HepG2 (cell line): ENCODE measurements around the gene CCDC88A. TPM values are rescaled to one million over a fixed set of nuclear protein-coding genes. Genes with fewer than 3 reads are reported as not detected.
A peak's percentile ranks its signal among the peaks of the same experiment; 100 is the strongest.

ENCODE experiments used
- ARNT2 ChIP-seq: sonication (generic); formaldehyde crosslinking; IDR thresholded peaks from 2 replicates; pipeline ENCODE4 v1.8.0; 2022; ENCODE audit warnings: mild to moderate bottlenecking, low read depth, missing genetic modification reagents, moderate library complexity
- FLYWCH1 ChIP-seq: sonication (generic); formaldehyde crosslinking; IDR thresholded peaks from 2 replicates; pipeline ENCODE4 v1.8.1; 2023; ENCODE audit warnings: mild to moderate bottlenecking, missing genetic modification reagents
- GMEB2 ChIP-seq: IDR thresholded peaks from 2 replicates; pipeline ENCODE4 v1.6.1; 2016; ENCODE audit warnings: missing biosample characterization, missing genetic modification reagents, low read depth
- HNF4G ChIP-seq, 2 experiments: sonication (generic) in 1 of 2; formaldehyde crosslinking in 1 of 2; IDR thresholded peaks; 2 replicates each; pipeline versions ENCODE4 v1.4.0 to v1.6.1; 2011 to 2020; ENCODE audit warnings: borderline replicate concordance in 2 of 2, low read depth in 2 of 2, mild to moderate bottlenecking in 2 of 2, low read length in 1 of 2, missing genetic modification reagents in 1 of 2, moderate library complexity in 1 of 2
- ISX ChIP-seq: sonication (generic); formaldehyde crosslinking; conservative IDR thresholded peaks from 2 replicates; pipeline ENCODE4 v1.5.0; 2020; ENCODE audit warnings: missing genetic modification reagents
- JARID2 ChIP-seq: sonication (generic); formaldehyde crosslinking; IDR thresholded peaks from 2 replicates; pipeline ENCODE4 v1.8.1; 2023; ENCODE audit warnings: missing genetic modification reagents, inconsistent platforms; ENCODE audit not compliant: insufficient replicate concordance
- KDM6A ChIP-seq: IDR thresholded peaks from 2 replicates; pipeline ENCODE4 v1.6.1; 2016; ENCODE audit warnings: low read depth
- POLR2A ChIP-seq, 2 experiments: IDR thresholded peaks; 2 replicates each; pipeline ENCODE4 v1.6.1; 2011; ENCODE audit warnings: low read depth in 2 of 2, low read length in 2 of 2, mild to moderate bottlenecking in 1 of 2, moderate library complexity in 1 of 2; ENCODE audit not compliant: insufficient read depth in 1 of 2
- YY1 ChIP-seq: IDR thresholded peaks from 2 replicates; pipeline ENCODE4 v1.6.1; 2011; ENCODE audit warnings: low read length, low read depth, moderate library complexity, mild to moderate bottlenecking; ENCODE audit not compliant: insufficient read depth, insufficient replicate concordance
- ZBTB3 ChIP-seq: sonication (generic); formaldehyde crosslinking; IDR thresholded peaks from 2 replicates; pipeline ENCODE4 v1.4.0; 2020; ENCODE audit warnings: low read depth, mild to moderate bottlenecking, moderate library complexity, missing genetic modification reagents, borderline replicate concordance
- ZBTB40 ChIP-seq, 2 experiments: fragments of 450-650 bp in 1 of 2; sonication (generic) in 1 of 2; formaldehyde crosslinking in 1 of 2; IDR thresholded peaks; 2 replicates each; pipeline versions ENCODE4 v1.6.1 to v1.8.0; 2016 to 2022; ENCODE audit warnings: antibody characterized with exemption in 1 of 2, mild to moderate bottlenecking in 1 of 2, missing genetic modification reagents in 1 of 2
- ZNF446 ChIP-seq: sonication (generic); formaldehyde crosslinking; IDR thresholded peaks from 2 replicates; pipeline ENCODE4 v1.5.0; 2020; ENCODE audit warnings: mild to moderate bottlenecking, missing genetic modification reagents
- ZNF607 ChIP-seq: sonication (generic); formaldehyde crosslinking; IDR thresholded peaks from 2 replicates; pipeline ENCODE4 v1.5.1; 2020; ENCODE audit warnings: missing genetic modification reagents, mild to moderate bottlenecking, borderline replicate concordance
- ZNF678 ChIP-seq: sonication (generic); formaldehyde crosslinking; IDR thresholded peaks from 2 replicates; pipeline ENCODE4 v1.4.0; 2020; ENCODE audit warnings: mild to moderate bottlenecking, missing genetic modification reagents
- ZNF737 ChIP-seq: sonication (generic); formaldehyde crosslinking; IDR thresholded peaks from 2 replicates; pipeline ENCODE4 v1.5.0; 2020; ENCODE audit warnings: missing genetic modification reagents, mild to moderate bottlenecking, borderline replicate concordance
- ZNF746 ChIP-seq: sonication (generic); formaldehyde crosslinking; IDR thresholded peaks from 2 replicates; pipeline ENCODE4 v1.8.0; 2022; ENCODE audit warnings: mild to moderate bottlenecking, missing genetic modification reagents
- ZNF766 ChIP-seq: sonication (generic); formaldehyde crosslinking; IDR thresholded peaks from 2 replicates; pipeline ENCODE4 v1.5.0; 2020; ENCODE audit warnings: missing genetic modification reagents, borderline replicate concordance
- polyA plus RNA-seq, 8 experiments: library from polyadenylated mRNA; depleted of rRNA in 3 of 8; stranded (reverse) in 7 of 8; unstranded in 1 of 8; fragments of >200 nt; fragmentation: Illumina TruSeq in 4 of 8; extraction: Trizol in 4 of 8; gene quantifications; 2 replicates each; pipeline versions ENCODE4 v1.2.1 to v1.2.3, GENCODE V29; 2011 to 2016; ENCODE audit warnings: low read depth in 4 of 8, missing spikeins in 1 of 8, mixed read lengths in 1 of 8; ENCODE audit not compliant: insufficient read depth in 1 of 8
- total RNA-seq, 5 experiments: library from RNA; depleted of rRNA; stranded (reverse); fragments of >200 nt; fragmentation: Illumina TruSeq; extraction: Trizol; gene quantifications; 2 replicates each; pipeline ENCODE4 v1.2.3, GENCODE V29; 2016; ENCODE audit warnings: low read depth in 1 of 5

CCDC88A gene
- total and polyA plus RNA-seq, 2 of the 13 experiments (the other 11 are each of a cell fraction or from before 2014, with no cell fraction given) = 43.2 to 84.1 TPM

GRCh38 chr2:55268907-55269644 lies 150.6 kb downstream of the CCDC88A start, which contains the start of gene MTIF2 (continued):
- peak; percentile 90 for TF ChIP-seq YY1
- peak; percentile 93 for TF ChIP-seq ZNF607 (CRISPR knock-in tag)
- peak; percentile 21; the same call in 1 of the 2 replicates for TF ChIP-seq ZNF446 (CRISPR knock-in tag)
- TF ChIP-seq ZBTB40 (IDR thresholded peaks at IDR 0.05) = peak; percentile 99
- peak; percentile 95 for TF ChIP-seq ZBTB40 (CRISPR knock-in tag; IDR thresholded peaks at IDR 0.05)
- peak; percentile 98 for TF ChIP-seq ZNF678
- TF ChIP-seq ARNT2 (CRISPR knock-in tag) = no peak; the same call in none of the 2 replicates
- peak; percentile 91 for TF ChIP-seq HNF4G (IDR thresholded peaks at IDR 0.05; ENCODE audit: borderline replicate concordance, low read depth, low read length)
- peak; percentile 93 for TF ChIP-seq HNF4G (CRISPR knock-in tag; IDR thresholded peaks at IDR 0.05; ENCODE audit: borderline replicate concordance, low read depth)
- no peak for TF ChIP-seq KDM6A (CRISPR knock-in tag)
- TF ChIP-seq ZNF737 = peak; percentile 95
- TF ChIP-seq ZBTB3 (CRISPR knock-in tag) = peak; percentile 74; the same call in 1 of the 2 replicates
- peak; percentile 93 for TF ChIP-seq JARID2
- 0 out of 2 replicates have a peak, but pooled peaks have one; percentile 23 for TF ChIP-seq ISX (CRISPR knock-in tag)
- TF ChIP-seq ZNF766 = peak; percentile 99
- peak; percentile 68 for TF ChIP-seq GMEB2
- peak; percentile 91; the same call in 1 of the 2 replicates for TF ChIP-seq FLYWCH1 (CRISPR knock-in tag)
- TF ChIP-seq ZNF746 (CRISPR knock-in tag) = peak; percentile 86; the same call in 1 of the 2 replicates
- peak; percentile 99 for TF ChIP-seq POLR2A (IDR thresholded peaks at IDR 0.05; ENCODE audit: insufficient read depth in 1 of 2, low read depth in 2 of 2, low read length in 2 of 2)
